ENCODE results near the gene MC2R. TPM values are rescaled to one million over a fixed set of nuclear protein-coding genes. Genes with fewer than 3 reads are reported as not detected.

The MC2R gene
- total RNA-seq, 1 experiment from 2014 or later, result not detected

- no peak overlapping the region for H2BK12ac ChIP-seq (ENCODE audit: insufficient read length, low read depth, low read length)
- no peak for TF ChIP-seq CTCF (conservative IDR thresholded peaks at IDR 0.05)
- Mint-ChIP-seq H3K27ac (no peak overlapping the region), H3K4me1 (no peaks in the 10 kb centered on the region), H3K27me3 (ENCODE audit: low read depth) (no peaks in the 10 kb centered on the region; the same call in 1 of the 2 replicates), H3K4me3 (no peak overlapping the region; a peak in 1 of 5 replicates), H3K36me3 (ENCODE audit: insufficient read depth in 1 of 3, low read depth in 3 of 3) (peaks cover 0 to 6% (median 0%) of the 10 kb centered on the region in 3 experiments; a peak in 2 of 7 replicates), H3K9me3 (peaks cover 29 to 30% of the 10 kb centered on the region in 2 experiments)
- H2BK5ac ChIP-seq (ENCODE audit: insufficient read length, low read length), result no peak overlapping the region
- H4K91ac ChIP-seq (ENCODE audit: insufficient read length, low read depth, low read length), result no peak overlapping the region
- no peaks in the 10 kb centered on the region for H3K79me2 ChIP-seq (ENCODE audit: insufficient read depth, low read length)
- no peaks in the 10 kb centered on the region for H3K27me3 ChIP-seq (ENCODE audit: insufficient read depth, low read length)
- no peak overlapping the region for H3K23ac ChIP-seq (ENCODE audit: insufficient read length, low read depth, low read length)
- H3K18ac ChIP-seq (ENCODE audit: insufficient read length, low read depth, low read length), result no peak overlapping the region
- no peak overlapping the region for H2AFZ ChIP-seq (ENCODE audit: low read length)
- H3K14ac ChIP-seq (ENCODE audit: insufficient read depth, low read length), result no peak overlapping the region
- H4K5ac ChIP-seq (ENCODE audit: insufficient read length, low read depth, low read length), result no peak overlapping the region
- H3K9me3 ChIP-seq (ENCODE audit: control insufficient read depth, low read depth, low read length), result no peaks in the 10 kb centered on the region
- no peak overlapping the region for H2BK15ac ChIP-seq (ENCODE audit: low read depth, low read length)
- no peak overlapping the region for H4K8ac ChIP-seq (replicated peaks; ENCODE audit: insufficient read length, low read depth, low read length)
- no peak overlapping the region for H3T11ph ChIP-seq (ENCODE audit: low read length)
- H3K4me1 ChIP-seq (ENCODE audit: insufficient read depth, low read length), result no peaks in the 10 kb centered on the region
- H2AK5ac ChIP-seq (ENCODE audit: insufficient read length, low read length), result no peak overlapping the region
- no CpG with 5 or more reads among the region's 4 CpGs for WGBS (ENCODE audit: extremely low coverage, insufficient read length, low lambda C conversion rate)
- H3K9ac ChIP-seq (ENCODE audit: extremely low read depth, insufficient read length, low read length), result no peak overlapping the region
- H3K79me1 ChIP-seq (ENCODE audit: insufficient read depth, low read depth, low read length, poor library complexity, severe bottlenecking), result no peaks in the 10 kb centered on the region
- no peak overlapping the region for H3K4ac ChIP-seq (ENCODE audit: low read depth, low read length)
- no peaks in the 10 kb centered on the region for H3K23me2 ChIP-seq (ENCODE audit: insufficient read length, low read depth, low read length, poor library complexity, severe bottlenecking)
- no peaks in the 10 kb centered on the region for H4K20me1 ChIP-seq (ENCODE audit: control insufficient read depth, insufficient read depth, insufficient read length)
- H3K4me2 ChIP-seq (ENCODE audit: insufficient read depth, insufficient read length, low read length), result no peak overlapping the region
- no peak for DNase-seq
- H3K56ac ChIP-seq (ENCODE audit: insufficient read length, low read depth, low read length), result no peak overlapping the region
- H2BK20ac ChIP-seq (ENCODE audit: low read depth, low read length, poor library complexity, severe bottlenecking), result no peak overlapping the region
- H2BK120ac ChIP-seq (ENCODE audit: low read depth, low read length, poor library complexity, severe bottlenecking), result no peak overlapping the region
- H3K27ac ChIP-seq (ENCODE audit: insufficient read length, low read depth, low read length), result no peak overlapping the region
Measured at GRCh38 chr18:13849791-13850190, 65.5 kb downstream of the MC2R start.
